ENCODE results near the gene GIT2.

Gene GIT2

DNA sequence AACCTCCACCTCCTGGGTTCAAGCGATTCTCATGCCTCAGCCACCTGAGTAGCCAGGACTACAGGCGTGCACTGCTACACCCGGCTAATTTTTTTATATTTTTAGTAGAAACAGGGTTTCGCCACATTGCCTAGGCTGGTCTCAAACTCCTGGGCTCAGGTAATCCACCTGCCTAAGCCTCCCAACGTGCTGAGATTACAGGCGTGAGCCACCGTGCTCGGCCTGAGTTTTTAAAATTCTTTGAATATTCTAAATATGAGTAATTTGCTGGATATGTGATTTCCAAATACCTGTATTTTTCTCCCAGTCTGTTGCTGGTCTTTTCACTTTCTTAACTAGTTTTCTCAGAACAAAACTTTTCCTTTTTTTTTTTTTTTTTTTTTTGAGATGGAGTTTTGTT lies 27.4 kb downstream of the GIT2 start:
- no peak for DNase-seq

DNA sequence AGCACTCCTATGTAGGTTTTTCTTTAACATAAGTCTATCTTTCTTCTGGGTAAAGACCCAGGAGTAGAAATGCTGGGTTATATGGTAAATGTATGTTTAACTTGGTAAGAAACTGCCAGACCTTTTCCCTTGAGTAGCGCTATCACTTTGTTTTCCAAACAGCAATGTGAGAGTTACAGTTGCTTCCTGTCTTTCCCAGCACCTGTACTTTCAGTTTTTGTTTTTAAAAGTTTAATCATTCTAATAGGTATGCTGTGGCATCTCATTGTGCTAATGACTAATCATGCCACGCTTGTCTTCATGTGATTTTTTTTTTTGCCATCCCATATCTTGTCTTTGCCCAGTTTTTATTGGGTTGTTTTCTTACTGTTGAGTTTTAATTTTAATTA lies 28.1 kb downstream of the GIT2 start:
- DNase-seq: no peak

DNA sequence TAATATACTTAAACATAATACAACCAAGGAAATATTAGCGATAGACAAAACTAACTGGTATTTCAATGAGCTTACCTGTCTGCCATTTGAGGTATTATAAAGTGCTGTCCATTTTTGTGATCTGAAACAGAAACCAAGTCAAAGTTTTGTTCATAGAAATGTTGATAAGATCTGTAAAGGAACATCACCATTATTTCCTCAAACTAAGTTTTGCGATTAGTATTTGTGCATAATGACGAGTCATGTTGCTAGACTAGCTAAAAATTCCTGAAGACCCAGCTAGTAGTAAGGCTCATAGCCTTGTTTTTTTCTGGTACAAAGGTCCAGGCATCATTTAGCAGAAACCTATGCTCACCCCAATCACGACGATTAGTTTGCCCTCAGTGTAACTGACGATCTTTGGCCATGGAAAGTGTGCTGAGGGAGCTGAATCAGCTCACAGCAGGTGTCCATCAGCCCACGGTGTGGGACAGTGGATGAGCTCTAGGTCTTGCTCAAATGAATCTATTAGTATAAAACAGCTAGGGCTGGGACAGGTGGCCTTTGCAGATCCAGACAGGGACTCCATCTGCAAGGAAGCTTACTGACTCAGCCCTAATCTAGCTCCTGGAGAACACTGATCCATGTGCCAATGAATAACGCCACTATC lies 28.7 kb downstream of the GIT2 start:
- DNase-seq: no peak

DNA sequence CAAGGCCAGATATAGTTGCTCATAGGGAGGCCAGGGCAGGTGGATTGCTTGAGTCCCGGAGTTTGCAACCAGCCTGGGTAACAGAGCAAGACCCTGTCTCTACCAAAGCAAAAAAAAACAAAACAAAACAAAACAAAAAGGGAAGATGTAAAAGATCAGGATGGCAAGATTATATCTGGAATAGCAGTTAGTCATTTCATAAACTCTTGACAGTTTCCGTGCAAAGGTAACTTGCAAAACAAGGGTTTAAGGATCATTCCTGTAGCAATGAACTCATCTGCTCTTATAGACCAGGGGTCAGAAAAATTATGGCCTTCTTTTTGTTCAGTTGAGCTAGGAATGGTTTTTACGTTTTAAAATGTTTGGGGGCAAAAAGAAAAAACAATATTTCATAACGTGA lies 29.6 kb downstream of the GIT2 start:
- no peak for DNase-seq

DNA sequence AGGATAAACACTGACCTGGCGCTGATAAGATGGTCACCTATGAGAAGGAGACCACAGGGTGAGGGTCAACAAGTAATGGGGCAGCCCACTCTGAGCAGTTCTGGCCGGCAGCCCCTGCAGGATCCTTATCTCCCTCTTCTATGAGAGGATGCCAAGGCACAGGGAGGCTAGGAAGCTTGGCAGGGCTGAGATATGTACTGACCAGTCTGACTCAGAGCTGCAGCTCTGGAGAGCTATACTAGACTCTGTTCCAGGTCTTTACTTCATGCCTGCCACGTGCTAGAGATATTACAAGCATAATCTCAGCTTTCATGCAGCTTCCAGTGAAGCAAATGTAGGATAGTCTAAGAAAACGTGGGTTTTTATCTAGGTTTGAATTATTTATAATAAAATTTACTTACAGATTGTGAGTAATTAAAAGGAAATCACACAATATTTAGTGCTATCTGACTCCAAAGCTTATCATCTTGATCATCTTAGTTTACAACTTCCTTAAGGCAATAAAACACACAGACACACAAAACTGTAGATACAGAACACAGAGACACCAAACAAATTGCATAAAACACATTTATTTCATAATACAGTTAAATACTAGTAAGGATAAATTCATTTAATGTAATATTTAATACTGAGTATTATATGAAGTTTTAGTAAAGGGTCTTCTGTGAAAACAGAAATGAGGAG lies 32.3 kb downstream of the GIT2 start:
- DNase-seq: no peak

DNA sequence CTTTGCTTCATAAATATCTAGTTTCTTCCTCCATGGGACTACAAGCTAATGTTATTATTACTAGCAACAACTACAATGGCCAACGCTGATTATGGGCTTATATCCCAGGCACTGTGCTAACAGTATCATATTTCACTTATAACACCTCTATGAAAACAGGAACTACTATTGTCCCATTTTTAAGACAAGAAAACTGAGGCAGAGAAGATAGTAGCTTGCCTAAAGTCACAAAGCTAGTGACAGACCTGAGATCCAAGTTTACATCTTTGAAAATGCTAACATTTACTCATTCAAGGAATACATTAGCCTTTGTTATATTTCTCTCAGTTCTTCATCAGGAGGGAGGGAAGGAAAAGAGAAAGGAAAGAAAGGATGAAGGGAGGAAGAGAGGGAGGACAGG lies 32.8 kb downstream of the GIT2 start:
- DNase-seq: no peak

DNA sequence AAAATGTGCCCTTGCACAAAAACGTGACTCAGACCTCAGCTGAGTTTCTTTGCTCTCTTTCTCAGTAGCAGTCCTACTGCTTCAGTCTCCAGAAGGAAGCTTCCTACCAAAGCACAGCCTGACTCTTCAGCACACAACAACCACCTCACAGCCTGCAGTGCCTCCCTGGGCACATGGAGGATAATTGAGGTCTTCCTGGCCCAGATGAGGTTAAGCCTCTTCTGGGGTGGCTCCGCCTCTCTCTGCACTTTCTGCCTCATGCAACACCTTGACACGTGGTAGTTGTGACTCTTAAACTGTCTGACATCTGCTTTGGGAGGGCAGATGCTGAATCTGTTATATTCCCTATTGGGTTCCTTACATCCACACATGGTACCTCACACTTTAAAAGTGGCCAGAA lies 33.8 kb downstream of the GIT2 start:
- DNase-seq: no peak

DNA sequence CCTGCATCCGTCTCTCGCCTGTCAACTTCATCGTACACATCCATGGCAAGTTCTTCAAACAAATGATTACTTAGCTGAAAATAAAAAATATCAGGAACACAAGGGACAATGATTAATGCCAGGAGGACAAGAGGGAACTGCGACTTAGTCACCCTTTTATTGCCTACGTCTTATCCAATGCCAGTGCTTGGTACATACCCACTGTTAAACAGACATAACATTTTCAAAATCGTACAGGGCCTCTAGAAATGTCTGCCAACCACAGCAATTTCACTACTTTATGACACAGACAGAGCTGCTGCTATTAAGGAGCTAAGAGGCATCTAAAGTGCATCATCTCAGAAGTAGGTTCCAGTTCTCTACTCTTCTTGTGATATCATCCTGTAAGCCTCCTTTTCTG lies 34.6 kb downstream of the GIT2 start:
- no peak for DNase-seq

DNA sequence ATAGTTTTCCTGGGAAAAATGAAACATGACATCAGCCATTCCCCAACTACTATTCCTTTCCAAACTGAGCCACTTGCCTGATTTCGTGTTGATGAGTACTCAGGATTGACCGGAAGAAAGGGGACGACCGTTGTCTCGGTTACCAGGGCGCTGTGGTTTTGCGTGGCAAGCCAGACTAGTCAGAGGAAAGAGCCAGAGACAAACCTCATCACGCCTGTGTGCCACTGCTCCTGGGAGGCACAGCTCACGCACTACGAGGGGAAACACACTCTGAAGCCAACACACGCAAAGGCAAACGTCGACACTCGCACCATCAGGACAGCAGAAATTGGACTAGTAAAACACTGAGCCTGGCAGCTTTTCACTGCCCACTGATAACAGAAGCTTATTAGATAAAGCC lies 35.0 kb downstream of the GIT2 start:
- DNase-seq: no peak

DNA sequence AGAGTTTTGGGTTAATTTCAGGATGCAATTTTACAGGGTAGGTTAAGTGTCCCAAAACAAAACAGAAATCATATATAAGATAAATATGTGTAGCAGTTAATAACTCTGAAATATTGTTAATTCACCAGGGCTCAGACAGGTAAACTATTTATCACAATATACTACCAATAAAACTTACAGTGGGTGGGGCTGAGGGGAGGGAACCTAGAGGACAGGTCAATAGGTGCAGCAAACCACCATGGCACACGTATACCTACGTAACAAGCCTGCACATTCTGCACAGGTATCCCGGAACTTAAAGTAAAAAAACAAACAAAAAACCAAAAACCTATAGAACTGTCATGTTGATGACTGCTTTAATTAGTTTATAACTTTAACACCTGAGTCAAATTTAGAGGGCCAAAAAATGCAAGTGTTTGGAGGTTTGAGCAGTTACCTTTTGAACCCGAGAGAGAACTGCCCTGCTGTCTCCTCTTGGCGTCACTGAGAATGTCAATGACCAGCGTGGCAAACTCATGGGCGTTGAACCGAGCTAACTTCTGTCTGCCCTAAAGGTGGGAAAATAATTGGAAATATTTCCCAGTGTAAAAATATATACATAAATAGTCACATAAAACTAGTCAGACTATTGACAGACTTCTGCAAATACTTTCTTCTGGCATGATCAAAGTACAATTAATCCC lies 36.6 kb downstream of the GIT2 start:
- DNase-seq: no peak

DNA sequence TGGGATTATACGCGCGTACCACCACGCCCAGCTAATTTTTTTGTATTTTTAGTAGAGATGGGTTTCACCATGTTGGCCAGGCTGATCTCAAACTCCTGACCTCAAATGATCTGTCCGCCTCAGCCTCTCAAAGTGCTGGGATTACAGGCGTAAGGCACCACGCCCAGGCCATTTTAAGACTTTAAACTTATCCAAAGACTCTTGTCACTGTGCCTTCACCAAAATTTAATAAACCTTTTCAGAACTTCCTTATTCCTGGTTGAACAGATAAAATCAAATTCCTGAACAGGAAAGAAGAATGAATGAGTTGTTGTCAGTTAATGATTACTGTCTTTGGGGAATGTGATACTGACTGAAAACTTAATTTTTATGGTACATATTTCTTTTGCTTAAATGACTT lies 37.8 kb downstream of the GIT2 start:
- no peak for DNase-seq

DNA sequence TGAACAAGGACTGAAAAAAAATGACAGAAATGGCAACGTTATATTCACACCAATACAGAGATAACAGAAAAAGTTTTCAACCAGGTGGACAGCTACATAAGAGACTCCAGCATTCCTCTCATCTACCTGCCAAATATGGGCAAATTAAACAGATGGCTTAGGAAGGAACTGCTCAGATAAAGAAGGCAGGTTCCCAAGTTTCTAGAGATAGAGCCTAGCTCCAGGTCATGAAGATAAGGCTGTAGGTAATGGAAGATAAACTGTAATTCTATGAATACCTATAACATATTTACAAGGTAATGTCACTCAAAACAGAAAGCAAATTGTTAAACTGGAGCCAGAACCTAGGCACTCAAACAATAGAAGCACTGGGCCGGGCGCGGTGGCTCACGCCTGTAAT lies 42.5 kb downstream of the GIT2 start:
- no peak for DNase-seq

DNA sequence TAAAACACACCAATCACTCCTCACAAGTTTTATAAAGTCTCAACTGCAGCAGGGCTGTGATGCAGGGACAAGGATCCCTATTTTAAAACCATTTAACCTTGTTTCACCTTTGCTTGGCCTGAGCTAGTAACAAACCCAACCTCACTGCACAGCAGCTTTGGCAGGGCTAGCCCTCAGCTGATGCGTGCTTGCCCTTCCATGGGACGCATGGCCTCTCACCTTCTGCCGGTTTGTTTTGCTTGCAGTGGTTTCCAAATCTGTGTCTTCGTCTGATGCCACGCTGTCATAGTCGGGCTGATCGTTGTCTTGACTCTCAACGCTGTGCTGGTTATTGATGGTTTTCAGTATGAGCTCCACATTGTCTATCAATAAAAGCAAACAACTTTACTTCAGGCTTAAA lies 43.3 kb downstream of the GIT2 start:
- DNase-seq: no peak

DNA sequence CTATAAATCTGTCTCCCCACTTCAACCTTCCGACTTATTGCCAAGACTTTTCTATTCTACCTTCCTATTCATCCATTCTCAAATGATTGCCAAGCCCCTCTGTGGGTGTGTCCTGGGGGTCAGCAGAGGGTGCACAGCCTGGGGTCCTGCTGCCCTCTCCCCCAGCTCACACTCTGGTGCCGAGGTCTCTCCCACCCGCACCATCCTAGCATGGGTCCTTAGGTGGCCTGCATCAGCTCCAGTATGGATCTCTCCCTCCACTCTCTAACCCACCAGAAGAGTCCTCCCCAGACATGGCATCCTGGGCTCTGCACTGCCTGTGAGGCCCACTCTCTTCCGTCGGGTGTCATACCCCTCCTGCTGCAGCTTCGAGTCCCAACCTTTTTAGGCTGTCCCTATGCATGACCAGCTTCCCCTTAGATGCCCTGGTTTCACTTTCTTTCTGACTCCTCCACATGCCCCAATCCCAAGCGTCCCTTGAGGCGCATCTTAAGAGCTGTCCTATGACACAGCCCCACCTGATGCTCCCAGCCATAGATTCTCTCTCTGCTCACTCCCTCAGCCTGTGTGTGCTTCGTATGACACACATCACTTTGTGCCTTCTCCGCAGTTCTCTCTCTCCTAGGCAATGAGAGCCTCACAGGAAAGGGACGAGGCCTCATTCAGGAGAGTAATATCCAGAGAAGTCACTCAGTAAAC lies 43.9 kb downstream of the GIT2 start:
- no peak for DNase-seq

DNA sequence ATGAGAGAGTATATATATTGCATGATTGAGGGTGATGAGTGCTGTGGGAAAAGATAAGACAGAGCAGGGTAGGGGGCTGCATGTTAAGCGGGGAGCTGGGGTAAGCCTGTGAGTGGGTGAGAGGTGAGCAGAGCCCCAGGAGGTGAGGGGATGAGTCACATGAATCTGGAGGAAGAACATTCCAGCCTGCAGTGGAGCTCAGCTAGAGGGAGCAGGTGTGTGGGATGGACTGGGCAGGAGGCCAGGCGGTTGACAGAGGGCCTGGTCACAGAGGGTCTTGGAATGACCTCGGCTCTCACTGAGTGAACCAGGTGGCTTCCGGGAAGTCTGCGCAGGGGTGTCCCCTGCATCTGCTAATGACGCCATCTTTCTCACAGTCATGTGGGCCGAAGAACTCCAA lies 44.4 kb downstream of the GIT2 start:
- no peak for DNase-seq

DNA sequence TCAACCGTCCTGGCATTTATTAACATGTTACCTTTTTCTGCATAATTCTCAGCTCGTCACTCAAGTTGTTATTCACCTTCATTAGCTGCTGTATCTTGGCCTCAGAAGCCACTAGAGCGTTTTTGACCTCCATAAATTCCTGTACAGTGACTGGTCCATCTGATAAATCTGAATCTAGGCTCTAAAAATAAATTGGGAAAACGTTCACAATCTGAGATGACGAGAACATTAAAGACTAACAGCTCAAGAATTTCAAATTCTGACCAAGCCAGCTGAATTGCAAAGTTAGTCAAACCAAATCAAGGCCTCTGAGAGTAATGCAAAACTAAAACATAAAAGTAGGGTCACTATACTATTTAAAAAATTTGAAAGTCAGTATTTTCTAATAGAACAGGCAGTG lies 45.0 kb downstream of the GIT2 start:
- DNase-seq: no peak

DNA sequence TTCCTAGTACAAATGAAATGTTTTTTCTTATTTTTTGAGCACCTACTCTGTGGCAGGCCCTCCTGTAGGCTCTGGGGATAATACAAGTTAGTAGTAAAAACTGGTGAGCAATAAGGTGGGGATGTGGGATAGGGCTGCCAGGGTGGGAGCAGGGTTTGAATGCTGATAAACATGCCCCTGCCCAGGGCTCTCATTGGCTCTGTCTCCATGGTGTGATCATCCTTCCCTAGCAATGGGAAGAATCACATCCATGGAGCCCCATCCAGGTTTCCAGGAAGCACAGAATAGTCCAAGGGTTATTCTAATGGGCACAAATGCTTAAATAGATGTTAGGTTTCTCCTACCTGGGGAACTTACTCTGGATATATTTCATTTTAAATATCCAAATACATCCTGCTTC lies 45.5 kb downstream of the GIT2 start:
- DNase-seq: no peak

DNA sequence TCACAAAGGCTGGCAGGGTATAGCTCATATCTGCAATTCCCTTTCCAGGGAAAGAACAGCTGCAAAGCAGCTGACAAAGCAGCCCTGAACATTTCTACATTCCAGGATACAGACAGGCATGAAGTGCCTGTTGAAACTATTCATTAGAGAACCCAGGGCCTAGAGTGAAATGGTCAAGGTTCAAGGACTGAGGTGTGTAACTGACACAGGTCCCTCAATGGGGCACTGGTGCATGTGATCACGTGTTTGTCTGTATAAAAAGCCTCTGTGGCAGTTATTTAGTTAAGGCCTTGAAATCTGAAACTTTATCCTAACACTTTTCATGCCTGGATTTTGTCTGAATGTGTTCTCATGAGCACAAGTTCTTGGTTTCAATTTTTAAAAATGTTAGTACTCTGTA lies 47.1 kb downstream of the GIT2 start:
- no peak for DNase-seq

DNA sequence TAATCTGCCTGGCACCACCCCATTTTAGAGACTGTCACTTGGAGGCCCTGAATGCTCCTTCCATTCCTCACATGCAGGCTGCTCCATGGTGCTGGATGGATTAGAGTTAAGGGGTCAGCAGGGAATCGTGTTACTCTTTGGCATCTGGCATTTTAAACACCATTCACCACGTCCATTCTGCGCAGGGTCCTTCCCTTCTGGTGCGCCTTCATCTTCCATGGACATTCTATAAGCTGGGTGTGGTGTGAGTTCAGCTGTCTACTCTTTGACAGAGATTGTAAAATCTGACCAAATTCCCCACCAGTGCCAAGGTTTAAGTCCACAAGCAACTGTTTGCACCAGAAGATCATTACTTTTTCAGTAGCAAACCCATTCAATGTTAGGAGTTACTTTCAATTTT lies 47.8 kb downstream of the GIT2 start:
- no peak for DNase-seq

DNA sequence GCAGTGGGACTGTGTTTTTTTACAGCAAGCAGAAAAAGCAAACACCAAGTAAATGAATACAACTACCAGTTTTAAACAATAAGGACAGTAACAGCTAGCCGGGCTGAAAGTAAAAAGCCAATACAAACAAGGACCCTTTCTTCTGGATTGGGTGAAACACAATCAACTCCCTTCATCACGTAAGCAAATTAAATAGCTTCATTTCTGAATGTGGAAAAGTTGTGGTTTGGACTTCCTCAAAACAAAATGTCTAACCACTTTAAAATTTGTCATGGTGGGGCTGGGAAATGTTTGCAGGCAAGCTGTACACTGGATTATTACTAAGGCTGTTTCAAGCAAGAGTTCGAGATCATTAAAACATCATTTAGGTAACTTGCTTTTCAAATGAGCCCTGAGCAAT lies 48.6 kb downstream of the GIT2 start:
- no peak for DNase-seq

DNA sequence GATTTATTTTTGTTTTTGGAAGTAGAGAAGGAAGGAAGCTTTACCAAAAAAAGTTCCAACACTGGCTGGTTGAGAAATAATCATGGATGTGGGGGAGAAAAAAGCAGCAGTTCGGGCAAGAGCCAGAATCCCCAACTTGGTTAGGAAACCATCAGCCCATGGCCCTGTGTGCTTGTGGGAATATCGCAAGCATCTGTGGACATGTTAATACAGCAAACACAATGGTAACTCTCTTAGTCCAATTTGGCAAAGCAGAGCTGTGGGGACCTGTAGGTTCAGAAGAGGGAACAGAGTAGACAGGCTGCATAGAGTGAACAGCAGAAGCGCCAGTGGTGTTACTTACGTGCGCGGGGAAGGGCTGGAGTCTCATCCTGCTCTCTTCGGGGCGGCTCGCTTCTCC lies 49.3 kb downstream of the GIT2 start:
- DNase-seq: no peak

DNA sequence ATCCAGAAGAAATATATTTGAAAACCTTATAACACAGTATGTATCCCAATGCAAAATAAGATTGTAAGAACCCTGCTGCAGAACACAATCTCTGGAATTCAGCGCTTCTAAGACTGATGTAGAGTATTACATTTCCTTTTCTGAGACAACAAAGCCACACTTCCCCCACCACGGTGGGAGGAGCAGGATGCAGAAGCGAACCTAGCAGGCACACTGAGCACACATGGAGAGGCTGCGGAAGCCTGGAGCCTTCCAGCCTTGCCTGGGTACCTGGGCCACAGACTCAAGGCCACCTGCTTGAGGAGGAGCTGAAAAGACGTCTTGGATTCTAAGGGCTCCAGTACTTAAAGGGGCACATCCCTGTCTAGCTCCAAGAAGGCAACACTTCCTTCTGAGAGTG lies 49.7 kb downstream of the GIT2 start:
- no peak for DNase-seq

DNA sequence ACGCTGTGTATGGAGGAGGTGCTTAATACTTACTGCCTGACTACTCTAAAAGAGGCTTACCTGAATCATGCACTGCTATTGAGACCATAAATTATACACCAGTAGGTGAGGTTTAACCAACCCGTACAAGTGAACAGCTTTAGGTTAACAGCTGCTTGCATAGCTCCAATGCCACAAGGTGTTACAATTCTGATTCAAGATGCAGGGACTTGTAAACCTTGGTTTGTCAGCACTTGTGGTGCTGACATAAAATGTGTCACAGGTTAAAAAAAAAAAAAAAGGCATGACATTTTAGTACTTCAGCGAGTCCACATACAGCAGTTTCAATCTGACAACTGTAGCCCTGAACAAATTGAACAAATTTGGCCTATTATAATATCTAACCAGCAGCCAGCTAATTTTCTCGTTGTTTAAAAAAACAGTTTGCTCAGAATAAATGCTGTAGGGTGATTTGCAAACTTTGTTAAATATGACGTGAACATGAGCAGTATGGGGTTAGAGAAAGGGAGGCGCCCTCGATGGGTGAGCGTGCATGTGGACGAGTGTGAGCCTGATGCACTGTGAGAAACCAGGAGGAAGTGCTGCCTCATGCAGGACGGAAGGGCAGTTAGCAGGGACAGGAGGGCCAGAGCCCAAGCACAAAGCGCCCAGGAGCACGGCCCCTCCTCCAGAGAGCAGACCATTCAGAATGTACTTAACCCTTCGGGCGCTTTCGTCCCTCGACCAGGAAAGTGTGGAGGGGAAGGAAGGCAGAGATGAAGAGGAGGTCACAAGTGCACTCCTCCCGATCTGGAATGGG lies 51.4 kb downstream of the GIT2 start:
- DNase-seq: no peak

Measured in NCI-H146 (cell line).